NCI-H2171 (cell line): ENCODE measurements around the gene ZNF397.

Experiments used
- DNase-seq: peaks from one replicate; lab custom pipeline; 2025; lab: John Stamatoyannopoulos, UW

Gene ZNF397

DNA sequence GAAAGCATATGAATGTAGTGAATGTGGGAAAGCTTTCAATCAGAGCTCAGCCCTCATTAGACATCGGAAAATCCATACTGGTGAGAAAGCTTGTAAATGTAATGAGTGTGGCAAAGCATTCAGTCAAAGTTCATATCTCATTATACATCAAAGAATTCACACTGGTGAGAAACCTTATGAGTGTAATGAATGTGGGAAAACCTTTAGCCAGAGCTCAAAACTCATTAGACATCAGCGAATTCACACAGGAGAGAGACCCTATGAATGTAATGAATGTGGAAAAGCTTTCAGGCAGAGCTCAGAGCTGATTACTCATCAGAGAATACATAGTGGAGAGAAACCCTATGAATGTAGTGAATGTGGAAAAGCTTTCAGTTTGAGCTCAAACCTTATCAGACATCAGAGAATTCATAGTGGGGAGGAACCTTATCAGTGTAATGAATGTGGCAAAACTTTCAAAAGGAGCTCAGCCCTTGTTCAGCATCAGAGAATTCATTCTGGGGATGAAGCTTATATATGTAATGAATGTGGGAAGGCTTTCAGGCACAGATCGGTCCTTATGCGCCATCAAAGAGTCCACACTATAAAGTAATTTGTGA, 5.0 kb downstream of the ZNF397 start:
- no peak for DNase-seq

DNA sequence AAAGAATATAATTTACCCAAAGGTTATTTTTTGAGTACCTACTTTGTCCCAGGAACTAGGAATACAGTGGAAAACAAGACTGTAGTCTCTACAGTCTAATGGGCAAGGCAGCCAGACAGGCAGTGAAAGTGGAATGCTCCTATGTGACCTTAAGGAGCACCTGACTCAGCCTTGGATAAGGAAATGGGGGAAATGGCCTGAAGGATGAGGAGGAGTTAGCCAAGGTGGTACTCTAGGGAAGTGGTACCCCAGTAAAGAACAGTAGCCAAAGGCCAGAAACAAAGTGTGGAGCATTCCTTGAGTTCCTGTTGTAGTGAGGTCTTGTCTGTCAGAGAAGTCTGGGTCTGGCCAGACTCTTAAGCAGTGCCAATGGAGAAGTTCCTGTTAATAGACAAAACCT, 6.0 kb downstream of the ZNF397 start:
- DNase-seq: no peak

DNA sequence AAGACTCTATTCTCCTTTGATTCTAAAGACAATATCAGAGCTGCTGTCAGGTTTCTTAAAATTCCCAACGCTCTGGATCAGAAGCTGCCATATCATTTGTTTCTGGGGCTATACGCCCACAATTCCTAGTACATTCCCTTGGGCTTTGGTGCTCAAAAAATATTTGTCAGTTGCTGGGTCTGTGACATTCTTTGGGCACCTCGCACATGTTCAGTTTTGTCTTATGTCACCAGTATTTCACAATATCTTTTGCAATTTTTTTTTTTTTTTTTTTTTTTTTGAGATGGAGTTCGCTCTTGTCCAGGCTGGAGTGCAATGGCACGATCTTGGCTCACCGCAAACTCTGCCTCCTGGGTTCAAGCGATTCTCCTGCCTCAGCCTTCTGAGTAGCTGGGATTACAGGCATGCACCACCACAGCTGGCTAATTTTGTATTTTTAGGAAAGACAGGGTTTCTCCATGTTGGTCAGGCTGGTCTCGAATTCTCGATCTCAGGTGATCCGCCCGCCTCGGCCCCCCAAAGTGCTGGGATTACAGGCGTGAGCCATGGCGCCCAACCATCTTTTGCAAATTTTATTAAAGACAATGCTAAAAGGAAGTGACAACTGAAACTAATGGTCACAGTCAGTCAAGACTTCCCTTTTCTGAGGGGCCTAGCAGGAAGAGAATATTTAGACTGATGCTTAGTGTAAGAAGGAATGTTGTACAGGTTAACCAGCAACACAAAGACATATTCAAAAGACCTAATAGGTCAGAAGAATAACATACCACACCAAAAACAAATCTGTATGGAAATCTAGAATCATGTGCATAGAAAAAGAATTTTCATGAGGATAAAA, 6.8 kb downstream of the ZNF397 start:
- DNase-seq: no peak

DNA sequence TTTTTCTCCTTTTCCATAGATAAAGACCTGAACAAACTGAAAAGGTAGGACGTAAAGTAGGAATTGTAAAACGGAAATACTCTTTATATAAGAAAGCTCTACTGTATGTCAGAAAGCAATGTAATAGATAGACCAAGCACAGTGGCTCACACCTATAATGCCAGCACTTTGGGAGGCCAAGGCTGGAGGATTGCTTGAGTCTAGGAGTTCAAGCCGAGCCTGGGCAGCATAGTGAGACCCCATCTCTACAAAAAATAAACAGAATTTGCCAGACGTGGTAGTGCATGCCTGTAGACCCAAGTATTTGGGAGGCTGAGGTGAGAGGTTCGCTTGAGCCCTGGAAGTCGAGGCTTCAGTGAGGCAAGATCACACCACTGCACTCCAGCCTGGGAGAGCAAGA, 7.6 kb downstream of the ZNF397 start:
- no peak for DNase-seq

DNA sequence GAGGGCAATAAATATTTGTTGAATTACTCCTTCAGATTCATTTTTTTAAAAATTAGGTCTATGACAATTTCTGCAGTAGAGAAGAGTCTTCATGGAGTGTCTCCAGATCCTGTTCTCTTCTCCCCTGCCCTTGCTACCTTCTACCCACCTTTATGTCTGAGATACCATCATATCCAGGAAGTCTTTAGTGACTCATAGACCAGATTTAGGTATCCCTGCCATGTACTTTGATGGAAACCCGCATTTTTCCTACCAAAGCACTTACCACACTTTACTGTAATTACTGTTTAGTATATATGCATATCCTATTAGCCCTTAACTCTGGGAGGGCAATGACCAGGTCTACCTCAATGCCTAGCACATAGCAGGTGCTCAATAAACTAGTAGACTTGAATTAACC, 11.6 kb downstream of the ZNF397 start:
- no peak for DNase-seq

DNA sequence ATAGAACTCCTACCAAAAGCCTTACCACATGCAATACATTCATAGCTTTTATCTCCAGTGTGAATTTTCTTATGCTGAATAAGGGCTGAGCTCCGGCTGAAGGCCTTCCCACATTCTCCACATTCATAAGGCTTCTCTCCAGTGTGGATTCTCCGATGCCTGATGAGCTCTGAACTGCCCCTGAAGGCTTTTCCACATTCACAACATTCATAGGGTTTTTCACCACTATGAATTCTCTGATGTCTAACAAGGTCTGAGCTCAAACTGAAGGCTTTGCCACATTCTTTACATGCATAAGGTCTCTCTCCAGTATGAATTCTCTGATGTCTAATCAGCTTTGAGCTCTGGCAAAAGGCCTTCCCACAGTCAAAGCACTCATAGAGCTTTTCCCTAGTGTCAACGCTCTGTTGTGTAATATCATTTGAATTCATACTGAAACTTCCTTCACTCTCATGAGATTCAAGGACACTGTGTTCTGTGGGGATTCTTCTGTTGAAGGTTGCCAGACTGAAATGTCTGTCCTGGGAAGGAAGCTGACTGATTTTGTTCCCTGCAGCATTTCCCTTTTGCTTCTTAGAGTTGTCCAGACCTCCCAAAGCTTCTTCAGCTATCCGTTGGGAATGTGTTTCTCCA, 12.9 kb downstream of the ZNF397 start:
- DNase-seq: no peak

DNA sequence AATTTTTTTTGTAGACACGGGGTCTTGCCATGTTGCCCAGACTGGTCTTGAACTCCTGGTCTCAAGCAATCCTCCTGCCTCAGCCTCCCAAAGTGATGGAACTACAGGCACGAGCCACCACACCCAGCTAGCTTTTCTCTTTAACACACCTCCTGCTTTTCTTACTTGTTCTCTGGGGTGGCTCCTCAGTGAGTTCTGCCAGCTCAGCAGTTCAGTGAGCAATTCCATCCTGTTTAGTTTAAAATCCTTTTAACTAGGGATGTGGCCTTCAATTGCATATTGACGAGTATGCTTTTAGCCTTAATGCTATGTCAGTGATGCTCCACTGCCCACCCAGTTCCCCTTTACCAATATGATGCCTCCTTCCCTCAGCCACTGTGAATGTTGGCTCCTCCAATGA, 16.1 kb downstream of the ZNF397 start:
- no peak for DNase-seq

DNA sequence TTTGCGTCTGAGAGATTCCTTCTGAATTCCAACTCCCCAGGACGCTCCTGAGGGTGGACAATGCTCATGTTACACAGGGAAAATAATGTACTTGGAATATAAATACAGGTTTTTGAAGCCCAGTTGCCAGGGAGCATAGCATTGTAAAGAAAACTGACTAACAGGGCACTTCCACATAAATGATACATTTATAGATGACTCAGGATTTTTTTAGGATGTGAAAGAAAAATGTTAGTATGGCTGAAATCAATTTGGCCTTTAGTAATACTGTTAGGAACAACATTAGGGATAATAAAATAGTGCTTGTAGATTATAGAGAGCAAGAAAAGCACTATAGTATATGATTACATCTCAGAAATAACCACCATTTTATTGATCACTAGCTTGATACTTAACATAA, 23.6 kb downstream of the ZNF397 start:
- no peak for DNase-seq

DNA sequence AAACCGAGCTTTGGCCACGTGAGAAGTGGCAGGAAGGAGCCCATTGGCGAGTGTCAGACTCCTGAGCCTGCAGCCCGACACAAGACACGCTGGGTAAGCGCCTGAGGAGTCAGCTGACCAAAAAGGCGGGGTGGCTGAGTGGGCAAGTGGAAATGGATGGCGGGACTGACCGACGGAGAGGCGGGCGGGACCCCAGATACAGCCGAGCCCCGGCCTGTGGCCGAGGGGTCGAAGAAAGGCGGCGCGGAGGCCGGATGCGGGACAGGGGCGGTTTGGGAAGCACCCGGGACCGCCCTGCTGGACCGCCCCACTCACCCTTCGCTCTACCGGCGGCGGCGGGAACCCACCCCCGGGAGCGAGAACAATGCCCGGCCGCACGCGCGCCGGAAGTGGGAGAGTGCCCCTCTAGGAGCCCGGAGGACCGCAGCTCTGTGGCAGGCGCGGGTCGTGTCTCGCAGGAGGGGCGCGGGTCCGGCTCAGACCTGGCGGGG, 26.4 kb downstream of the ZNF397 start:
- peak; percentile 90 for DNase-seq

DNA sequence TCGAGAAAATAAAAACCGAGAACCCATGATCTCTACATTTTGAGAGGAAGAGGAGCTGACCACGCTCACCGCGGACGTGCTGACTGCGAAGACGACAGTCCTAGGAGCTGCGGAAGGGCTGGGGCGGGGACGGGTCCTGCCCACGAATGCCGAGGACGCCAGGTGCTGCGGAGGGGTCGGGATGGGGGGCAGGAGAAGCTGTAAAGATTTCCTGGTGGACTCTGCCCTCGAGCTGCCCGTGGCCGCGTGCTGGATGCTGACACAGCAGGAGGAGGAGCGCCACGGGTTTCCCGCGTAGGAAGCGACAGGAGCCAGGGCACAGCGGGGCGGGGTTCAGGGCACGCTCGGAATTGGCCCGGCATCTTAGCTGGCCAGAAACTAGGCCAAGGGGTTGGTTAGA, 27.0 kb downstream of the ZNF397 start:
- DNase-seq: no peak

DNA sequence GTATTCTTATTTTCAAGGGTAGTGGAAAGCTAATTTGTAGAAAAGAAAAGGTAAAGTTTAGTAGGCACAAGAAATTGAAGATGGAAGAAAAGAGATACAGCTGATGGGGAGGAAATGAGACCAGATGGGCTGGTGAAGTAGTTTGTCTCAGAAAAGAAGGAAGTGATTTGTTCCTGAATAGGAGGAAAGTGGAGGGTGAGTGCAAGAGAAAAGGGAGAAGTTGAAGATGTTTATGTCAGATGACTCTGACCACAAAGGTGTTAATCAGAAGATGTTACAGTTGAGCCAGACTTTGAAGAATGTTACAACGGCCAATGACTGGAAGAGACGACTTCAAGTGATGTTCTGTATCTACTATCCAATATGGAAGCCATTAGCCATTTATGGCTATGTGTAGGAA, 28.0 kb downstream of the ZNF397 start:
- DNase-seq: no peak

DNA sequence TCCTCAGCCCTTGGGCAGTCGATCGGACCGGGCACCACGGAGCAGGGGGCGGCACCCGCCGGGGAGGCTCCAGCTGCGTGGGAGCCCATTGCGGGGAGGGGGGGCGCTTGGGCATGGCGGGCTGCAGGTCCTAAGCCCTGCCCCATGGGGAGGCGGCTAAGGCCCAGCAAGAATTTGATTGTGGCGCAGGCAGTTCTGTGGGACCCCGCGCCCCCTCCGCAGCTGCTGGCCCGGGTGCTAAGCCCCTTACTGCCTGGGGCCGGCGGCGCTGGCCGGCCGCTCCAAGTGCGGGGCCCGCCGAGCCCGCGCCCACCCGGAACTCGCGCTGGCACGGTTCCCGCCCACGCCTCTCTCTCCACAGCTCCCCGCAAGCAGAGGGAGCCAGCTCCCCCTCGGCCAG, 30.8 kb downstream of the ZNF397 start:
- DNase-seq: no peak

DNA sequence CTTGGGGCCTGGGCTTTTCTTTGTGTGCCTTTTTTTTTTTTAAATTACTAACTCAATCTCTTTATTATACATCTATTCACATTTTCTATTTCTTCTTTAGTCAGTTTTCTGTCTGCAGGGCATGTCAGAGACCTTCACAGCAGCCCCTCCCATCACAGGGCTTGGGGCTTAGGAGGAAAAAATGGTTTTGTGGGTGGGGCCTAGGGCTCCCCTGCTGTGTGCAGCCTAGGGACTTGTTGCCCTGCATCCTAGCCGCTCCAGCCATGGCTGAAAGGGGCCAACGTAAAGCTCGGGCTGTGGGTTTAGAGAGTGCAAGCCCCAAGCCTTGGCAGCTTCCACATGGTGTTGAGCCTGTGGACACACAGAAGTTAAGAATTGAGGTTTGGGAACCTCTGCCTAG, 35.4 kb downstream of the ZNF397 start:
- no peak for DNase-seq

DNA sequence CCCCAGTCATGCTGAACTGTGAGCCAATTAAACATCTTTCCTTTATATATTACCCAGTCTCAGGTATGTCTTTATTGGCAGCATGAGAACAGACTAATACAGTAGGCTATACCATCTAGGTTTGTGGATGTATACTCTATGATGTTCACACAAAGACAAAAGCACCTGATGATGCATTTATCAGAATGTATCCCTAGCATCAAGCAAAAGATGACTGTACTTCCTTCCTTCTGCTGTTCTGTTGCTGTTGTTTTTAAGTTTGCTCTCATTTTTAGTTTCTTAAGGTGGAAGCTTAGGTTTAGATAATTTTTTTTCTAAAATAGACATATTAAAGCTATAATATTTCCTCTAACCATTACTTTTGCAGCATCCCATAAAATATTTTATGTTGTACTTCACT, 36.8 kb downstream of the ZNF397 start:
- no peak for DNase-seq

DNA sequence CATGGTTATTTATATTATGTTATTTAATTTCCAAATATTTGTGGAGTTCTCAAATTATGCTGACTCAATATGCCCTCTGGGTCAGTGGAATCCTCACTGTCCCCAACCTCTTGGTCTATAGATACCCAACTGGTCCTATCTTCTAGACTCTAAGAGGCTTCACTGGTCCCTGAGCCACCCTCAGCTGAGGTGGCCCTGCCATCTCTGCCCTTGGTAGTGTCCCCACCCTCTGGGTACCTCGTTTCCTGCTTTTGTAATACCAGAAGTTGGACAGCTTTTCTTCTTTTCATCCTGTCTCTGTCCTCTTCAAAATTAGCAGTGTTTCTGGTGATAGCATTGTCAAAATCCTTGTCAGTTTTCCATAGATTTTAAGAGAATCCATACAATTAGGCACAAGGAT, 37.3 kb downstream of the ZNF397 start:
- no peak for DNase-seq

DNA sequence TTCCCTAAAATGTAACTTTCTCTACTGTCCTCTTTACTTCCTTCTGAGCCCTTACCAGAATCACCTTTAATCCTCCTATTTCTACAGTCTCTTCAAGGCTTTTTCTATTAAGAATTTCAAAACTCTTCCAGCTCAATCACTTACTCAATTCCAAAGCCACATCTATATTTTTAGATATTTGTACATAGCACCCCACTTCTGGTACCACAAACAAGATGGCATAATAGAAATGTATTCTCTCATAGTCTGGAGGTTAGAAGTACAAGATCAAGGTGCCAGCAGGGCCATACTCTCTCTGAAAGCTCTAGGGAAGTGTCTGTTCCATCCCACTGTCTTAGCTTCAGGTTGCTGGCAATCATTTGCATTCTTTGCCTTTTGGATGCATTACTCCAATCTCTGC, 38.1 kb downstream of the ZNF397 start:
- DNase-seq: no peak

DNA sequence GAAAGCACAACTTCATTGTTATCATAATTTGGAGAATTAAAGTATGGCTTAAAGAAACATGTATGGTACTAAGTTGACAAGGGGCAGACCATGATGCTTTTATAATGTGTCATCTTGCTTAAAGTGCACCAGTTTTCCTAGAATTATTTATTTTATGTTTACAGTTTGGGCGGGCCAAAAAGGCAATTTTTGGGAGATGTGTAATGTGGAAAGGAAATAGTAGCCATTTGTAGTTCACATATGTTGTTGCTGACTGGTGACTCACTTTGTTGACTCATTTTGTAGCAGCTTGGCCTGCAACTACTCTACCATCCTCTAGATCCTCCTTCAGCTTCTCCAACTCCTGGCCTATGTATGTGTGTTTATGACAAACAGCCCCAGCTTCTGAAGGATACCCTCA, 41.5 kb downstream of the ZNF397 start:
- DNase-seq: no peak

DNA sequence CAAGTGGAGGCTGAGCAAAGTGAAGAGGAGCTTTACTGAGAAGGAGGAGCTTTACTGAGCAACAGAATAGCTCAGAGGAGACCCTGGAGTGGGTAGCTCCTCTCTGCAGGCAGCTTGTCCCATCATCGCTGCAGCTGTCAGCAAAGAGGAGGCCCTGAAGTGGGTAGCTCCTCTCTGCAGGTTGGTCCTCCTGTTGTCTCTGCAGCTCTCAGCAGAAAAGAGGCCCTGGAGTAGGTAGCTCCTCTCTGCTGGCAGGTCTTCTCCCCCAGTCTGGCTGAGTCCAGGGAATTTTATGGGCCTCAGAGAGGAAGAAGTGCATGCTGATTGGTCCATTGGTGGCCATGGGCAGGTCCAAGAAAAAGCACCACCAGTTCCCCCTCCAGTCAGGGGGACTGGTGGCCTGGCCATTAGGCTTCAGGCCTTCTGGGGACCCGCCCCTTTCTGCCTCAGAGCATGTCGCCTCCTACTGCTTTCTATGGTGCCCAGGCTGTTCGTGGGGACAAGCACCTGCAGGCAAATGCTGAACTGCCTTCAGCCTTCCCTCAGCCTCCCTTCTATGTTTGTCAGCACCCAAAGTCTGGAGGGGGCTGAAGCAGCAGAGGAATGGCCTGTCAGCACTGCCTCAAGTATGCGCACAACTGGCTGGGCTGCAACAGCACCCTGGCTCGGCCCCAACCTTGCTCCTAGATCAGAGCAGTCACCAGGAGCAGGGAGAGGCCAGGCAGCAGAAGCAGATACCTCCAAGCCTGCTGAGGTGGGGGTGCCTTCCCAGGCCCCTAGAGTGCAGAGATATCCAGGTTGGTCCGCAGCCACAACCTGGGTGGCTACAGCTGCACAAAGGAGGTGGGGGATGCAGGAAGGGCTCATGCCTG, 43.3 kb downstream of the ZNF397 start:
- no peak for DNase-seq

DNA sequence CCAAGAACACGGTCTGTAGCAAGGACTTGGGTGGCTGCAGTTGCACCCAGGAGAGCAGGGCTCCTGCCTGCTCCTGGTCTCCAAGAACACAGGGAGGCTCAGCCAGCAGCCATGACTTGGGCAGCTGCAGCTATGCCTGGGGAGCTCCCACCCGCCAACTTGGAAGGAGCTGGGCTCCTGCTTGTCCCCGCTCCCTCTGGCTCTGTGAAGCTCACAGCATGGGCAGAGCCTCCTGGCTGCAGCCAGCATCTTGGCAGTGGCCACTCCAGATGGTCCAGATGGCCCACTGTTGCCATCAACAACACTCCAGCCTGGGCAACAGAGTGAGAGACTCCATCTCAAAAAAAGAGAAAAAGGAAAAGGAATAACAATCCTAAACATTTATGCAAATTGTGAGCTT, 44.0 kb downstream of the ZNF397 start:
- DNase-seq: no peak

DNA sequence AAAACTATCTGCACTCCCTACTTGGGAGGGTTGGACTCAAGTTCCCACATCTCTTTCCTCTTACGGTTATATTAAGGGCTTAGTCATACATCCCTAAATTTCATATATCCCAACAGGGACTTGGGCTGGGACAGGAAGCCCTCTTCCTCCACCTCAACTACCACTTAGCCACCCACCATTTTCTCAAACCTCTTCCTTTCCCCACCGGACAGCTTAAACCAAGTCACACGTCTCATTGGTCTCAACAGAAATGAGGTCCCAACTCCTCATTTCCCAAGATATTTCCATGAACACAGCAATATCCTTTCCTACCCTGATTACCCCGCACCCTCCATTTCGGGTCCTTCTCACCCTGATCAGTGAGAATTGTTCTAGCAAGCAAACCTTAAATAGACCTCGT, 48.5 kb downstream of the ZNF397 start:
- DNase-seq: no peak

DNA sequence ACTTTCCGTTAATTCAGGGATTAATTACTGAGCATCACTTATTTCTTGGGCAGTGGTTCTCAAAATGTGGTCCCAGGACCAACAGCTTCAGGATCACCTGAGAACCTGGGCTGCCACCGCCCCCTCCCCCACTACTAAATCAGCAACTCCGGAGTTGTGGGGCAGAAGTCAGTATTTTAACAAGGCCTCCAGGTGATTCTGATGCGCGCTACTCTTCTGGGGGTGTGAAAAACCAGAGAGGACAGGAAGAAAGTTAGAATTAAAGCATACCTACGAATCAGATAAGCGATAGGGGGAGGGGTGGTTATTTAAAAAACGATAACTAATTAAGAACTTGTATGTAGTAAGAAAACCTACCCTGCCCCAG, 48.9 kb downstream of the ZNF397 start:
- DNase-seq: no peak

DNA sequence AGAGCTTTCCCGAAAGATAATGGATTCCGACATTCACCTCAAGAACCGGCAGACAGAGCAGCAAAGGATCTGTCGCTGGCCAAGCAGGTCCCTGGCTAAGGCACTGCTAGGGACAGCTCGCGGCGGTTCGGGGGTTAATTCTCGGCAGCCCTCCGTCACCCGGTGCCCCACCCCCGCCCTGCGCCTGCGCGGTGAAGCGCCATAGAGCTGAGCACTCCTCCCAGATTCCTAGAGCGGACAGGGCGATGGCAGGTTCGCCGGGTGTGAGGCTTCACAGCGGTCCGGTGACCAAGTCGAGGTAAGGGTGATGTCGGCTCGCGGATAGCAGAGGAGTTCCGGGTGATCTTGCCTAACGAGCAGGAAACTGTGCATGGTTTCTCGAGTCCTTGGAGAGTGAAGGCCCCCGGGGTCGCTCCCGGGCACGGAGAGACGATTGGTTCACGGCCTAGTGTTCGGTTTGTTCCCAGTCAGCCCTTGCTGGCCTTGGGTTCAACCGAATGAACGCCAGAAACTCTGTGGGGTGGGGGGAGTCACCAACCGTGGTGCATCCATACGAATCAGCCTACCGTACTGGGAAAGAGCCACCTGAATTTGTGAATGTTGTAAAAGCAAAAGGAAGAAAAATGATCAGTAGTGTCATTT, 49.4 kb downstream of the ZNF397 start, which contains the start of gene ZSCAN30:
TSS of gene ZSCAN30 (minus strand) at position 136 of the 642 bp plus-strand sequence. CDS start 25,877 bp downstream, outside the sequence.
- DNase-seq: peak; percentile 94
